HepG2 (cell line): Measurements from ENCODE around the gene NRSN2. TPM values are rescaled to one million over a fixed set of nuclear protein-coding genes. Genes with fewer than 3 reads are reported as not detected.
A peak's percentile ranks its signal among the peaks of the same experiment; 100 is the strongest.

Experiments
- NR2F6 ChIP-seq, 2 experiments: IDR thresholded peaks; 2 replicates each; pipeline ENCODE4 v1.6.1; 2016; ENCODE audit warnings: antibody characterized with exemption in 1 of 2, mild to moderate bottlenecking in 1 of 2
- RBM22 ChIP-seq: fragments of 200-400 bp; formaldehyde crosslinking; optimal IDR thresholded peaks from 2 replicates; pipeline ENCODE3; 2017; ENCODE audit warnings: mild to moderate bottlenecking, low read length, moderate library complexity
- REL ChIP-seq: sonication (generic); formaldehyde crosslinking; conservative IDR thresholded peaks from 2 replicates; pipeline ENCODE4 v1.8.0; 2022; ENCODE audit warnings: mild to moderate bottlenecking, missing genetic modification reagents, moderate library complexity
- SMAD9 ChIP-seq: sonication (generic); formaldehyde crosslinking; IDR thresholded peaks from 2 replicates; pipeline ENCODE4 v1.5.1; 2020; ENCODE audit warnings: mild to moderate bottlenecking, missing genetic modification reagents
- TGIF2 ChIP-seq: IDR thresholded peaks from 2 replicates; pipeline ENCODE4 v1.6.1; 2016; ENCODE audit warnings: control low read depth, missing compliant biosample characterization
- THAP11 ChIP-seq: IDR thresholded peaks from 2 replicates; pipeline ENCODE4 v1.6.1; 2016; ENCODE audit warnings: missing biosample characterization, missing genetic modification reagents
- ZKSCAN1 ChIP-seq: fragments of 150-350 bp; IDR thresholded peaks from 2 replicates; pipeline ENCODE4 v1.6.1; 2014; ENCODE audit warnings: low read length
- ZNF121 ChIP-seq: sonication (generic); formaldehyde crosslinking; IDR thresholded peaks from 2 replicates; pipeline ENCODE4 v1.5.0; 2020; ENCODE audit warnings: mild to moderate bottlenecking, missing genetic modification reagents
- ZNF468 ChIP-seq: sonication (generic); formaldehyde crosslinking; IDR thresholded peaks from 2 replicates; pipeline ENCODE4 v1.8.0; 2022; ENCODE audit warnings: mild to moderate bottlenecking, moderate library complexity, missing genetic modification reagents
- ZNF616 ChIP-seq: sonication (generic); formaldehyde crosslinking; IDR thresholded peaks from 2 replicates; pipeline ENCODE4 v1.5.0; 2020; ENCODE audit warnings: low read depth, mild to moderate bottlenecking, missing genetic modification reagents
- ZNF792 ChIP-seq: IDR thresholded peaks from 2 replicates; pipeline ENCODE4 v1.6.1; 2016
- ZSCAN21 ChIP-seq: sonication (generic); formaldehyde crosslinking; IDR thresholded peaks from 2 replicates; pipeline ENCODE4 v1.8.0; 2022; ENCODE audit warnings: mild to moderate bottlenecking, missing genetic modification reagents, moderate library complexity, borderline replicate concordance
- ZSCAN30 ChIP-seq: sonication (generic); formaldehyde crosslinking; IDR thresholded peaks from 2 replicates; pipeline ENCODE4 v1.5.0; 2020; ENCODE audit warnings: mild to moderate bottlenecking, missing genetic modification reagents
- polyA plus RNA-seq, 8 experiments: library from polyadenylated mRNA; depleted of rRNA in 3 of 8; stranded (reverse) in 7 of 8; unstranded in 1 of 8; fragments of >200 nt; fragmentation: Illumina TruSeq in 4 of 8; extraction: Trizol in 4 of 8; gene quantifications; 2 replicates each; pipeline versions ENCODE4 v1.2.1 to v1.2.3, GENCODE V29; 2011 to 2016; ENCODE audit warnings: low read depth in 4 of 8, missing spikeins in 1 of 8, mixed read lengths in 1 of 8; ENCODE audit not compliant: insufficient read depth in 1 of 8
- total RNA-seq, 5 experiments: library from RNA; depleted of rRNA; stranded (reverse); fragments of >200 nt; fragmentation: Illumina TruSeq; extraction: Trizol; gene quantifications; 2 replicates each; pipeline ENCODE4 v1.2.3, GENCODE V29; 2016; ENCODE audit warnings: low read depth in 1 of 5
- TF ChIP-seq, protein P1 (sequence below): IDR thresholded peaks from 2 replicates; pipeline ENCODE4 v1.6.1; 2016; ENCODE audit warnings: missing compliant biosample characterization, missing genetic modification reagents, borderline replicate concordance
- TF ChIP-seq, protein P2 (sequence below): sonication (generic); formaldehyde crosslinking; IDR thresholded peaks from 2 replicates; pipeline ENCODE4 v1.8.1; 2023; ENCODE audit warnings: mild to moderate bottlenecking, inconsistent platforms, moderate library complexity, missing genetic modification reagents, borderline replicate concordance
- TF ChIP-seq, protein P3 (sequence below): sonication (generic); formaldehyde crosslinking; IDR thresholded peaks from 2 replicates; pipeline ENCODE4 v1.8.1; 2022; ENCODE audit warnings: low read depth, mild to moderate bottlenecking, missing genetic modification reagents
- TF ChIP-seq, protein P4 (sequence below): sonication (generic); formaldehyde crosslinking; IDR thresholded peaks from 2 replicates; pipeline ENCODE4 v1.8.1; 2023; ENCODE audit warnings: mild to moderate bottlenecking, moderate library complexity, missing genetic modification reagents
- TF ChIP-seq, protein P5 (sequence below): sonication (generic); formaldehyde crosslinking; IDR thresholded peaks from 2 replicates; pipeline ENCODE4 v1.4.0; 2020; ENCODE audit warnings: mild to moderate bottlenecking, missing genetic modification reagents, borderline replicate concordance

Gene NRSN2
- total and polyA plus RNA-seq, 2 of the 13 experiments (the other 11 are each of a cell fraction or from before 2014, with no cell fraction given): 32.3 to 49.4 TPM

DNA sequence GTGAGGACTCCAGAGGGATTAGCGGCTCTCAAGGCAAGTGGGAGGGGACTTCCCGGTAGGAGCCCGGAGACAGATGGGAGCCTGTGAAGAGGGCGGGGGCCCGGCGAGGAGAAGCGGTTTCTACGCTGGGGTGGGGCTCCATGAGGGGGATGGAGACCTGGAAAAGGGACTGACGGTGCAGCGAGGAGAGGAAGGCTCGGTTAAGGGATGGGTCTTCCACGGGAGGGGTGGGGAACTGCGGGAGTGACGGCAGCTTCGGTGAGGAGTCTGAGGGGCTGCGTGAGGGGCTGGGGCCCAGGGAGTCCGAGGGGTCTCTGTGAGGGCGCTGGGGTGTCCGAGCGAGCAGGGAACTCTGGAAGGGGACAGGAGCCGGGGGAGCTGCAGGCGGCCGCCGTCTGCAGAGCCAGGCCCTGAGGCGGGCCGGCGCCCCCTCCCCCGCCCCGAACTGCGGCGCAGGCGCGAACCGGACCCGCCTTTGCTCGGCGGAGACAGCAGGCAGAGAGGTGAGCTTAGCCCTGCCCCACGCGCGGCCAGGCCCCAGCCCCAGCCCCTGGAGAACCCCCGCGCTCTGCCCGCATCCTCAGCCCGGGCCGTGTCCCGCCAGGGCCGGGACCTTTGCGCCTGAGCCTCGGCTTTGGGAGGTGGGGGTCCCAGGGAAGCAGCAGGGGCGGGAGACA, at the start of gene NRSN2 (continued):
- TF ChIP-seq, protein P1, sequence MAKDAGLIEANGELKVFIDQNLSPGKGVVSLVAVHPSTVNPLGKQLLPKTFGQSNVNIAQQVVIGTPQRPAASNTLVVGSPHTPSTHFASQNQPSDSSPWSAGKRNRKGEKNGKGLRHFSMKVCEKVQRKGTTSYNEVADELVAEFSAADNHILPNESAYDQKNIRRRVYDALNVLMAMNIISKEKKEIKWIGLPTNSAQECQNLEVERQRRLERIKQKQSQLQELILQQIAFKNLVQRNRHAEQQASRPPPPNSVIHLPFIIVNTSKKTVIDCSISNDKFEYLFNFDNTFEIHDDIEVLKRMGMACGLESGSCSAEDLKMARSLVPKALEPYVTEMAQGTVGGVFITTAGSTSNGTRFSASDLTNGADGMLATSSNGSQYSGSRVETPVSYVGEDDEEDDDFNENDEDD (CRISPR knock-in tag): peak; percentile 64; the same call in 1 of the 2 replicates
- TF ChIP-seq, protein P2, sequence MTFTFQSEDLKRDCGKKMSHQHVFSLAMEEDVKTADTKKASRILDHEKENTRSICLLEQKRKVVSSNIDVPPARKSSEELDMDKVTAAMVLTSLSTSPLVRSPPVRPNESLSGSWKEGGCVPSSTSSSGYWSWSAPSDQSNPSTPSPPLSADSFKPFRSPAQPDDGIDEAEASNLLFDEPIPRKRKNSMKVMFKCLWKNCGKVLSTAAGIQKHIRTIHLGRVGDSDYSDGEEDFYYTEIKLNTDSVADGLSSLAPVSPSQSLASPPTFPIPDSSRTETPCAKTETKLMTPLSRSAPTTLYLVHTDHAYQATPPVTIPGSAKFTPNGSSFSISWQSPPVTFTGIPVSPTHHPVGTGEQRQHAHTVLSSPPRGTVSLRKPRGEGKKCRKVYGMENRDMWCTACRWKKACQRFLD: 0 out of 2 replicates have a peak, but pooled peaks have one; percentile 25
- TF ChIP-seq ZNF792 (CRISPR knock-in tag) (peak; percentile 46; the same call in 1 of the 2 replicates), ZNF468 (CRISPR knock-in tag) (peak; percentile 93), ZSCAN21 (peak; percentile 32; the same call in 1 of the 2 replicates), TGIF2 (peak; percentile 51; the same call in 1 of the 2 replicates), SMAD9 (0 out of 2 replicates have a peak, but pooled peaks have one; percentile 0), RBM22 (no peak), ZKSCAN1 (no peak), THAP11 (CRISPR knock-in tag) (peak; percentile 68), NR2F6 (IDR thresholded peaks at IDR 0.05) (no peak), NR2F6 (CRISPR knock-in tag; IDR thresholded peaks at IDR 0.05) (no peak; the same call in 1 of the 2 replicates), ZNF121 (CRISPR knock-in tag) (no peak), ZNF616 (CRISPR knock-in tag) (0 out of 2 replicates have a peak, but pooled peaks have one; percentile 84), REL (peak; percentile 70; the same call in 1 of the 2 replicates), ZSCAN30 (peak; percentile 90)
- TF ChIP-seq, protein P3, sequence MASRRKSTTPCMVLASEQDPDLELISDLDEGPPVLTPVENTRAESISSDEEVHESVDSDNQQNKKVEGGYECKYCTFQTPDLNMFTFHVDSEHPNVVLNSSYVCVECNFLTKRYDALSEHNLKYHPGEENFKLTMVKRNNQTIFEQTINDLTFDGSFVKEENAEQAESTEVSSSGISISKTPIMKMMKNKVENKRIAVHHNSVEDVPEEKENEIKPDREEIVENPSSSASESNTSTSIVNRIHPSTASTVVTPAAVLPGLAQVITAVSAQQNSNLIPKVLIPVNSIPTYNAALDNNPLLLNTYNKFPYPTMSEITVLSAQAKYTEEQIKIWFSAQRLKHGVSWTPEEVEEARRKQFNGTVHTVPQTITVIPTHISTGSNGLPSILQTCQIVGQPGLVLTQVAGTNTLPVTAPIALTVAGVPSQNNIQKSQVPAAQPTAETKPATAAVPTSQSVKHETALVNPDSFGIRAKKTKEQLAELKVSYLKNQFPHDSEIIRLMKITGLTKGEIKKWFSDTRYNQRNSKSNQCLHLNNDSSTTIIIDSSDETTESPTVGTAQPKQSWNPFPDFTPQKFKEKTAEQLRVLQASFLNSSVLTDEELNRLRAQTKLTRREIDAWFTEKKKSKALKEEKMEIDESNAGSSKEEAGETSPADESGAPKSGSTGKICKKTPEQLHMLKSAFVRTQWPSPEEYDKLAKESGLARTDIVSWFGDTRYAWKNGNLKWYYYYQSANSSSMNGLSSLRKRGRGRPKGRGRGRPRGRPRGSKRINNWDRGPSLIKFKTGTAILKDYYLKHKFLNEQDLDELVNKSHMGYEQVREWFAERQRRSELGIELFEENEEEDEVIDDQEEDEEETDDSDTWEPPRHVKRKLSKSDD: peak; percentile 76; the same call in 1 of the 2 replicates
- TF ChIP-seq, protein P4, sequence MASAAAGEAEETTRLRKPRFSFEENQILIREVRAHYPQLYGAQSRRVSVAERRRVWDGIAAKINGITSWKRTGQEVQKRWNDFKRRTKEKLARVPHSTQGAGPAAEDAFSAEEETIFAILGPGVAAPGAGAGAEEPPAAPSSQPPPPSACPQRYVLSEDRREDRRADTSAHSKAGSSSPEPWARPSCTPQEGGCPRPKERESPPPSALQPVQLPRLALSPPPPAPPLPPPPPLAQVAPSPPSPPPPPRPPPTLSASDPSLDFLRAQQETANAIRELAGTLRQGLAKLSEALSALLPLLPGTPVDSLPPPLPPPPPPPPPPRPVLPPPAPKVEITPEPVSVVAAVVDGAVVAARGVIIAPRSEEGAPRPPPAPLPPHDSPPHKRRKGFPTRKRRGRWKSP (CRISPR knock-in tag): peak; percentile 69
- TF ChIP-seq, protein P5, sequence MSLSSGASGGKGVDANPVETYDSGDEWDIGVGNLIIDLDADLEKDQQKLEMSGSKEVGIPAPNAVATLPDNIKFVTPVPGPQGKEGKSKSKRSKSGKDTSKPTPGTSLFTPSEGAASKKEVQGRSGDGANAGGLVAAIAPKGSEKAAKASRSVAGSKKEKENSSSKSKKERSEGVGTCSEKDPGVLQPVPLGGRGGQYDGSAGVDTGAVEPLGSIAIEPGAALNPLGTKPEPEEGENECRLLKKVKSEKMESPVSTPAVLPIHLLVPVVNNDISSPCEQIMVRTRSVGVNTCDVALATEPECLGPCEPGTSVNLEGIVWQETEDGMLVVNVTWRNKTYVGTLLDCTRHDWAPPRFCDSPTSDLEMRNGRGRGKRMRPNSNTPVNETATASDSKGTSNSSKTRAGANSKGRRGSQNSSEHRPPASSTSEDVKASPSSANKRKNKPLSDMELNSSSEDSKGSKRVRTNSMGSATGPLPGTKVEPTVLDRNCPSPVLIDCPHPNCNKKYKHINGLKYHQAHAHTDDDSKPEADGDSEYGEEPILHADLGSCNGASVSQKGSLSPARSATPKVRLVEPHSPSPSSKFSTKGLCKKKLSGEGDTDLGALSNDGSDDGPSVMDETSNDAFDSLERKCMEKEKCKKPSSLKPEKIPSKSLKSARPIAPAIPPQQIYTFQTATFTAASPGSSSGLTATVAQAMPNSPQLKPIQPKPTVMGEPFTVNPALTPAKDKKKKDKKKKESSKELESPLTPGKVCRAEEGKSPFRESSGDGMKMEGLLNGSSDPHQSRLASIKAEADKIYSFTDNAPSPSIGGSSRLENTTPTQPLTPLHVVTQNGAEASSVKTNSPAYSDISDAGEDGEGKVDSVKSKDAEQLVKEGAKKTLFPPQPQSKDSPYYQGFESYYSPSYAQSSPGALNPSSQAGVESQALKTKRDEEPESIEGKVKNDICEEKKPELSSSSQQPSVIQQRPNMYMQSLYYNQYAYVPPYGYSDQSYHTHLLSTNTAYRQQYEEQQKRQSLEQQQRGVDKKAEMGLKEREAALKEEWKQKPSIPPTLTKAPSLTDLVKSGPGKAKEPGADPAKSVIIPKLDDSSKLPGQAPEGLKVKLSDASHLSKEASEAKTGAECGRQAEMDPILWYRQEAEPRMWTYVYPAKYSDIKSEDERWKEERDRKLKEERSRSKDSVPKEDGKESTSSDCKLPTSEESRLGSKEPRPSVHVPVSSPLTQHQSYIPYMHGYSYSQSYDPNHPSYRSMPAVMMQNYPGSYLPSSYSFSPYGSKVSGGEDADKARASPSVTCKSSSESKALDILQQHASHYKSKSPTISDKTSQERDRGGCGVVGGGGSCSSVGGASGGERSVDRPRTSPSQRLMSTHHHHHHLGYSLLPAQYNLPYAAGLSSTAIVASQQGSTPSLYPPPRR (CRISPR knock-in tag): peak; percentile 37; the same call in 1 of the 2 replicates
